ENCODE data around the gene OR4A47.
"Not testable (repeated sequence)": the region's sequence is repeated elsewhere in the genome, so short reads cannot be mapped to it uniquely, and the experiment has no call there.

OR4A47 gene

GRCh38 chr11:48488493-48488892 lies at the start of gene OR4A47:
TSS of gene OR4A47 (plus strand) at chr11:48488793. CDS start at chr11:48488793, 0 bp downstream.
- not testable (repeated sequence) for DNase-seq (ENCODE audit: low read depth); H3K4me3 ChIP-seq (replicated peaks; ENCODE audit: low read depth, low read length)

GRCh38 chr11:48455909-48456308 lies 32.7 kb upstream of the OR4A47 start:
- not testable (repeated sequence) for H3K4me3 ChIP-seq (replicated peaks; ENCODE audit: low read depth, low read length); DNase-seq (ENCODE audit: low read depth)

DNA sequence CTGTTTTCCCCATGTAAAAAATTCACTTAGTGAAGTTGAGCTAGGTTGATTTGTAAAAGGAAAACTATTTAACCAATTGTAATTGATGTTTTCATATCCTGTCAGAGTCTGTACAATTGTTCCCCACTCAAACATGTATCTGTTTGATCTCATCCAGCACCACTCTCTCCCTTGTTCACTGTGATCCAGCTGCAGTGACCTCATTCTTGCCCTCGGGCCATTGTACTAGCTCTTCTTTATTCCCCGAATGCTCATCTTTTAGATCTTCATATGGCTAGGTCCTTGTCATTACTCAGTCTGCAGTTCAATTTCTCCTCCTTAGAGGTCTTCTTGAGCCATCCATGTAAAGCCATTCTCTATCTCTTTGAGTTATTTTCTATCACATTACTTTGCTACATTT lies 14.6 kb upstream of the OR4A47 start:
- H3K4me3 ChIP-seq (replicated peaks; ENCODE audit: low read depth, low read length); DNase-seq (ENCODE audit: low read depth): not testable (repeated sequence)

- H3K4me3 ChIP-seq (replicated peaks; ENCODE audit: low read depth, low read length); DNase-seq (ENCODE audit: low read depth): not testable (repeated sequence)
Measured at GRCh38 chr11:48474703-48475102, 13.9 kb upstream of the OR4A47 start.

DNA sequence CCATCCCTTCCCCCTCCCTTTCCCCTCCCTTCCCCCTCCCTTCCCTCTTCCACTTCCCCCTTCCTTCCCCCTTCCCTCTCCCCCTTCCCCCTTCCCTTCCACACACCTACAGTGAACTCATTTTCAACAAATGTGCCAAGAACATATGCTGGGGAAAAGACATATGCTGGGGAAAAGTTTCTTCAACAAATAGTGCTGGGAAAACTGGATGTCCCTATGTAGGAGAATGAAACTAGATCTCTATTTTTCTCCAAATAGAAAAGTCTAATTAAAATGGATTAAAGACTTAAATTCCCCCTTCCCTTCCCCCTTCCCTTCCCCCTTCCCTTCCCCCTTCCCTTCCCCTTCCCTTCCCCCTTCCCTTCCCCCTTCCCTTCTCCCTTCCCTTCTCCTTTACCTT lies 17.6 kb downstream of the OR4A47 start:
- not testable (repeated sequence) for DNase-seq (ENCODE audit: low read depth)

DNA sequence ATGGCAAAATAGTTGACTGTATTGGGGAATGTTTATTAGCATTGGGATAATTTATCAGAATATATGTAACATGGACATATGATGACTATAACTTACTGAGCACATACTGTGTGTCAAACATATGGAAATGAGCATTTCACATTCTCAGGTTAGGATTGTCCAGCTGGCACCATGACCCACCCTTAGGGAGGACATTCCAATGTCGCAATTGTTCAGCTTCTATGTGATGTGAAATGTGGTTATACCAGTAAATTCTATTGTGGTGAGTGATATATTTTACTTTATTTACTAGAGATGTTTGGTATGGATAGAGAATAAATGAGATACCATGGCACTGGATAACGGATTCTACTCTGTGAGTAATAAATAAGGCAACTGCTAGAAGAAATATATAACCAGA lies 50.4 kb downstream of the OR4A47 start:
- no peak for TF ChIP-seq CTCF (IDR thresholded peaks at IDR 0.05; ENCODE audit: low read length, missing control alignments)
- DNase-seq (ENCODE audit: low read depth) = no peak
- no peak overlapping the region for H3K4me3 ChIP-seq (replicated peaks; ENCODE audit: low read depth, low read length)

More for the DNA sequence above, 17.6 kb downstream of the OR4A47 start:
- H3K4me3 ChIP-seq (replicated peaks; ENCODE audit: low read depth, low read length) = not testable (repeated sequence)
